GM19193 (cell line): ENCODE results near the gene GUCY2D.

Experiments used
- POLR2A ChIP-seq: IDR thresholded peaks from 4 replicates; pipeline ENCODE4 v1.6.1; 2011; ENCODE audit not compliant: insufficient read depth, insufficient read length; ENCODE audit errors: extremely low read depth

The GUCY2D gene

GRCh38 chr17:8046306-8046928, 44.0 kb downstream of the GUCY2D start:
- TF ChIP-seq POLR2A = no peak

- no peak for TF ChIP-seq POLR2A
Observed at GRCh38 chr17:8046929-8047768, 44.7 kb downstream of the GUCY2D start.

GRCh38 chr17:8047769-8048110, 45.3 kb downstream of the GUCY2D start:
- no peak for TF ChIP-seq POLR2A

GRCh38 chr17:8048236-8048635, 45.8 kb downstream of the GUCY2D start:
- no peak for TF ChIP-seq POLR2A

- TF ChIP-seq POLR2A = no peak
Observed at GRCh38 chr17:8048736-8049135, 46.3 kb downstream of the GUCY2D start.

GRCh38 chr17:8051831-8052230, 49.4 kb downstream of the GUCY2D start:
- no peak for TF ChIP-seq POLR2A

- TF ChIP-seq POLR2A = no peak
Observed at GRCh38 chr17:8052256-8053252, 50.1 kb downstream of the GUCY2D start.

- no peak for TF ChIP-seq POLR2A
Observed at GRCh38 chr17:8053600-8053999, 51.2 kb downstream of the GUCY2D start.

GRCh38 chr17:8055851-8056231, 53.4 kb downstream of the GUCY2D start:
- no peak for TF ChIP-seq POLR2A

- no peak for TF ChIP-seq POLR2A
Observed at GRCh38 chr17:8056232-8056975, 54.0 kb downstream of the GUCY2D start.

GRCh38 chr17:8056976-8057625, 54.7 kb downstream of the GUCY2D start:
- TF ChIP-seq POLR2A = no peak

- no peak for TF ChIP-seq POLR2A
Observed at GRCh38 chr17:8057691-8058114, 55.3 kb downstream of the GUCY2D start.

GRCh38 chr17:8059131-8059530, 56.7 kb downstream of the GUCY2D start:
- no peak for TF ChIP-seq POLR2A

- no peak for TF ChIP-seq POLR2A
Observed at GRCh38 chr17:8060274-8060673, 57.9 kb downstream of the GUCY2D start.
